ENCODE measurements around the gene TMTC1. TPM values are rescaled to one million over a fixed set of nuclear protein-coding genes. Genes with fewer than 3 reads are reported as not detected.
A peak's percentile ranks its signal among the peaks of the same experiment; 100 is the strongest.

Gene TMTC1
- polyA plus RNA-seq, 4 donors: 26.7 to 31.3 (median 28.7) TPM

- no peak for DNase-seq (ENCODE audit: low read depth in 4 of 4, low spot score in 2 of 4)
Measured at GRCh38 chr12:29717540-29718100, 66.1 kb downstream of the TMTC1 start.

- no peak for DNase-seq (ENCODE audit: low read depth in 4 of 4, low spot score in 2 of 4)
Measured at GRCh38 chr12:29714966-29715365, 68.8 kb downstream of the TMTC1 start.

- no peak for DNase-seq (ENCODE audit: low read depth in 4 of 4, low spot score in 2 of 4)
Measured at GRCh38 chr12:29713729-29714128, 70.0 kb downstream of the TMTC1 start.

GRCh38 chr12:29711381-29711780 is 72.4 kb downstream of the TMTC1 start:
- no peak for DNase-seq (ENCODE audit: low read depth in 4 of 4, low spot score in 2 of 4)

GRCh38 chr12:29710104-29710503 is 73.6 kb downstream of the TMTC1 start:
- DNase-seq (ENCODE audit: low read depth in 4 of 4, low spot score in 2 of 4): no peak

GRCh38 chr12:29709496-29710040 is 74.2 kb downstream of the TMTC1 start:
- DNase-seq (ENCODE audit: low read depth in 4 of 4, low spot score in 2 of 4): no peak

- no peak for DNase-seq (ENCODE audit: low read depth in 4 of 4, low spot score in 2 of 4)
Measured at GRCh38 chr12:29709054-29709453, 74.7 kb downstream of the TMTC1 start.

GRCh38 chr12:29707846-29708245 is 75.9 kb downstream of the TMTC1 start:
- DNase-seq (ENCODE audit: low read depth in 4 of 4, low spot score in 2 of 4): no peak

GRCh38 chr12:29706311-29706710 is 77.4 kb downstream of the TMTC1 start:
- no peak for DNase-seq (ENCODE audit: low read depth in 4 of 4, low spot score in 2 of 4)

- DNase-seq (ENCODE audit: low read depth in 4 of 4, low spot score in 2 of 4): no peak
Measured at GRCh38 chr12:29703528-29703927, 80.2 kb downstream of the TMTC1 start.

GRCh38 chr12:29702972-29703371 is 80.8 kb downstream of the TMTC1 start:
- DNase-seq (ENCODE audit: low read depth in 4 of 4, low spot score in 2 of 4): no peak

- DNase-seq (ENCODE audit: low read depth in 4 of 4, low spot score in 2 of 4): no peak
Measured at GRCh38 chr12:29702222-29702621, 81.5 kb downstream of the TMTC1 start.

GRCh38 chr12:29700761-29701481 is 82.8 kb downstream of the TMTC1 start:
- DNase-seq (ENCODE audit: low read depth in 4 of 4, low spot score in 2 of 4): no peak

- peak in 1 of 4 donors; percentile 41 for DNase-seq (ENCODE audit: low read depth in 4 of 4, low spot score in 2 of 4)
Measured at GRCh38 chr12:29698756-29699155, 85.0 kb downstream of the TMTC1 start.

- no peak for DNase-seq (ENCODE audit: low read depth in 4 of 4, low spot score in 2 of 4)
Measured at GRCh38 chr12:29695800-29696199, 87.9 kb downstream of the TMTC1 start.

GRCh38 chr12:29695026-29695425 is 88.7 kb downstream of the TMTC1 start:
- no peak for DNase-seq (ENCODE audit: low read depth in 4 of 4, low spot score in 2 of 4)

- no peak for DNase-seq (ENCODE audit: low read depth in 4 of 4, low spot score in 2 of 4)
Measured at GRCh38 chr12:29694002-29694401, 89.7 kb downstream of the TMTC1 start.

GRCh38 chr12:29692237-29692636 is 91.5 kb downstream of the TMTC1 start:
- no peak for DNase-seq (ENCODE audit: low read depth in 4 of 4, low spot score in 2 of 4)

- DNase-seq (ENCODE audit: low read depth in 4 of 4, low spot score in 2 of 4): no peak
Measured at GRCh38 chr12:29691161-29691854, 92.4 kb downstream of the TMTC1 start.

- DNase-seq (ENCODE audit: low read depth in 4 of 4, low spot score in 2 of 4): no peak
Measured at GRCh38 chr12:29690728-29691127, 93.0 kb downstream of the TMTC1 start.

GRCh38 chr12:29688914-29689313 is 94.8 kb downstream of the TMTC1 start:
- DNase-seq (ENCODE audit: low read depth in 4 of 4, low spot score in 2 of 4): no peak

GRCh38 chr12:29682088-29682487 is 101.7 kb downstream of the TMTC1 start:
- no peak for DNase-seq (ENCODE audit: low read depth in 4 of 4, low spot score in 2 of 4)

Measured in left renal cortex interstitium (tissue), 4 donors.